Liver (tissue), 9 donors: ENCODE data around the gene PPM1E. TPM values are rescaled to one million over a fixed set of nuclear protein-coding genes. Genes with fewer than 3 reads are reported as not detected.

Experiments
- DNase-seq: peaks from one replicate; pipeline ENCODE4 v3.0.0-alpha.2; 2017; ENCODE audit warnings: low spot score
- H3K27ac ChIP-seq, 2 donors: one replicate each; pipeline ENCODE4 v1.7.0; 2013; ENCODE audit warnings: inconsistent platforms in 2 of 2, low read length in 2 of 2, control low read depth in 1 of 2, low read depth in 1 of 2, mild to moderate bottlenecking in 1 of 2
- H3K27me3 ChIP-seq, 4 donors: one replicate each; pipeline versions ENCODE4 v1.6.1 to v1.7.0; 2013; ENCODE audit warnings: low read length in 3 of 4, inconsistent platforms in 1 of 4, mild to moderate bottlenecking in 1 of 4, moderate library complexity in 1 of 4; ENCODE audit not compliant: control insufficient read depth in 4 of 4, insufficient read depth in 4 of 4
- H3K36me3 ChIP-seq, 4 donors: one replicate each; pipeline versions ENCODE4 v1.6.1 to v1.7.0; 2013; ENCODE audit warnings: low read length in 3 of 4, mild to moderate bottlenecking in 3 of 4, low read depth in 1 of 4, moderate library complexity in 1 of 4; ENCODE audit not compliant: control insufficient read depth in 4 of 4, insufficient read depth in 3 of 4
- H3K4me1 ChIP-seq, 4 donors: one replicate each; pipeline versions ENCODE4 v1.6.1 to v1.7.0; 2013; ENCODE audit warnings: low read length in 3 of 4, mild to moderate bottlenecking in 3 of 4, moderate library complexity in 1 of 4; ENCODE audit not compliant: control insufficient read depth in 4 of 4, insufficient read depth in 4 of 4
- H3K4me3 ChIP-seq, 3 donors: one replicate each; pipeline versions ENCODE4 v1.6.1 to v1.7.0; 2013; ENCODE audit warnings: low read length in 3 of 3, control low read depth in 1 of 3, low read depth in 1 of 3, mild to moderate bottlenecking in 1 of 3
- H3K9ac ChIP-seq, 2 donors: one replicate each; pipeline ENCODE4 v1.7.0; 2013; ENCODE audit warnings: low read length in 2 of 2, mild to moderate bottlenecking in 2 of 2, moderate library complexity in 2 of 2, control low read depth in 1 of 2, low read depth in 1 of 2
- H3K9me3 ChIP-seq, 4 donors: one replicate each; pipeline versions ENCODE4 v1.6.1 to v1.7.0; 2013; ENCODE audit warnings: low read length in 3 of 4; ENCODE audit not compliant: control insufficient read depth in 4 of 4
- CTCF ChIP-seq: fragments of 150-350 bp; IDR thresholded peaks from 2 replicates; pipeline ENCODE4 v1.5.1; 2017; ENCODE audit warnings: improper control_type of control experiment, low read depth, low read length; ENCODE audit not compliant: missing input control
- FOXA1 ChIP-seq: IDR thresholded peaks from 2 replicates; pipeline ENCODE4 v1.6.1; 2016; ENCODE audit warnings: antibody characterized with exemption
- FOXA2 ChIP-seq: IDR thresholded peaks from 2 replicates; pipeline ENCODE4 v1.6.1; 2016; ENCODE audit warnings: antibody characterized with exemption
- GABPA ChIP-seq, 2 donors: IDR thresholded peaks in 1 of 2; conservative IDR thresholded peaks in 1 of 2; 2 replicates each; pipeline ENCODE4 v1.6.1; 2016; ENCODE audit warnings: antibody characterized with exemption in 2 of 2, mild to moderate bottlenecking in 1 of 2, moderate library complexity in 1 of 2
- HNF4A ChIP-seq, 2 donors: conservative IDR thresholded peaks; 2 replicates each; pipeline ENCODE4 v1.6.1; 2016; ENCODE audit warnings: antibody characterized with exemption in 2 of 2, mild to moderate bottlenecking in 2 of 2
- JUND ChIP-seq, 2 donors: IDR thresholded peaks; 2 replicates each; pipeline ENCODE4 v1.6.1; 2016; ENCODE audit warnings: antibody characterized with exemption in 2 of 2
- RAD21 ChIP-seq, 2 donors: IDR thresholded peaks; 2 replicates each; pipeline ENCODE4 v1.6.1; 2016; ENCODE audit warnings: antibody characterized with exemption in 2 of 2, mild to moderate bottlenecking in 2 of 2
- REST ChIP-seq: IDR thresholded peaks from 2 replicates; pipeline ENCODE4 v1.6.1; 2016; ENCODE audit warnings: antibody characterized with exemption, mild to moderate bottlenecking
- RXRA ChIP-seq, 2 donors: IDR thresholded peaks; 2 replicates each; pipeline ENCODE4 v1.6.1; 2017 to 2018; ENCODE audit warnings: antibody characterized with exemption in 2 of 2, mild to moderate bottlenecking in 1 of 2
- SP1 ChIP-seq: IDR thresholded peaks from 2 replicates; pipeline ENCODE4 v1.6.1; 2018; ENCODE audit warnings: antibody characterized with exemption, mild to moderate bottlenecking
- TAF1 ChIP-seq: conservative IDR thresholded peaks from 2 replicates; pipeline ENCODE4 v1.6.1; 2016; ENCODE audit warnings: antibody characterized with exemption, mild to moderate bottlenecking
- YY1 ChIP-seq: IDR thresholded peaks from 2 replicates; pipeline ENCODE4 v1.6.1; 2016; ENCODE audit warnings: antibody characterized with exemption, mild to moderate bottlenecking
- ZBTB33 ChIP-seq: IDR thresholded peaks from 2 replicates; pipeline ENCODE4 v1.6.1; 2016; ENCODE audit warnings: antibody characterized with exemption
- WGBS: extraction: QIAGEN DNeasy Blood & Tissue Kit; methylation state at CpG from one replicate; pipeline ENCODE4 v1.1.7; 2013; 5-methylcytosine and 5-hydroxymethylcytosine counted together
- polyA plus RNA-seq, 2 donors: library from polyadenylated mRNA; stranded (reverse) in 1 of 2; unstranded in 1 of 2; fragments of 200-250 nt in 1 of 2; fragments of >200 nt in 1 of 2; fragmentation: Nextera tagmentation in 1 of 2; extraction: Ambion mirVana in 1 of 2; gene quantifications; one replicate each; pipeline versions ENCODE4 v1.2.1 to v1.2.3, GENCODE V29; 2013 to 2015
- total RNA-seq, 2 donors: library from RNA; depleted of rRNA; stranded (reverse); fragments of >200 nt; gene quantifications; one replicate each; pipeline ENCODE4 v1.2.3, GENCODE V29; 2014
- donor health status: healthy.
- donor health status: healthy.
- donor health status: healthy.
- donor health status: healthy.
- donor health status: healthy.

PPM1E gene
- total and polyA plus RNA-seq, 4 donors, result 0.25 to 0.61 (median 0.50) TPM; not detected in 1

- TF ChIP-seq ZBTB33, result no peak
- TF ChIP-seq FOXA1, result no peak
These were observed 243.8 kb downstream of the PPM1E start (continued) for GRCh38 chr17:58999500-58999899.

- H3K9me3 ChIP-seq, result no peaks in the 10 kb centered on the region
- H3K9ac ChIP-seq, result no peak overlapping the region
- no peak overlapping the region for H3K27ac ChIP-seq
- no peak for DNase-seq
- 98% methylated on average over 1 of the region's 1 CpG for WGBS
- peaks cover 10 to 40% (median 25%) of the 10 kb centered on the region in 4 donors for H3K4me1 ChIP-seq
- H3K4me3 ChIP-seq, result no peak overlapping the region
- H3K27me3 ChIP-seq, result no peaks in the 10 kb centered on the region
- TF ChIP-seq FOXA1, result no peak
- no peak for TF ChIP-seq TAF1
- H3K36me3 ChIP-seq, result no peaks in the 10 kb centered on the region
These were observed 244.4 kb downstream of the PPM1E start for GRCh38 chr17:59000022-59000421.

- no peaks in the 10 kb centered on the region for H3K9me3 ChIP-seq
- peak overlapping the region in 1 of 2 donors; percentile 70 for H3K9ac ChIP-seq
- WGBS, result 49% methylated on average over 10 of the region's 10 CpGs
- DNase-seq, result no peak
- peaks cover 10 to 48% (median 30%) of the 10 kb centered on the region in 4 donors for H3K4me1 ChIP-seq
- H3K4me3 ChIP-seq, result peak overlapping the region in 2 of 3 donors; percentile 18 to 37
- no peaks in the 10 kb centered on the region for H3K36me3 ChIP-seq
- TF ChIP-seq FOXA1 (no peak), SP1 (peak; percentile 19), HNF4A (conservative IDR thresholded peaks at IDR 0.05) (no peak), RAD21 (IDR thresholded peaks at IDR 0.05) (peak; percentile 4), GABPA (IDR thresholded peaks at IDR 0.05 in 1 of 2, conservative IDR thresholded peaks at IDR 0.05 in 1 of 2) (peak in 1 of 2 donors; percentile 16), FOXA2 (no peak), JUND (IDR thresholded peaks at IDR 0.05) (no peak), CTCF (no peak), RXRA (IDR thresholded peaks at IDR 0.05) (no peak), YY1 (peak; percentile 17), TAF1 (no peak), REST (no peak)
- H3K27me3 ChIP-seq, result no peaks in the 10 kb centered on the region
- H3K27ac ChIP-seq, result peak overlapping the region; percentile 13 to 62
These were observed 245.6 kb downstream of the PPM1E start for GRCh38 chr17:59001158-59001814.
